ENCODE results near the gene RNF169. TPM values are rescaled to one million over a fixed set of nuclear protein-coding genes. Genes with fewer than 3 reads are reported as not detected.

Gene RNF169
- total and polyA plus RNA-seq, 2 of the 13 experiments (the other 11 are each of a cell fraction or from before 2014, with no cell fraction given) = 5.3 to 14.2 TPM

DNA sequence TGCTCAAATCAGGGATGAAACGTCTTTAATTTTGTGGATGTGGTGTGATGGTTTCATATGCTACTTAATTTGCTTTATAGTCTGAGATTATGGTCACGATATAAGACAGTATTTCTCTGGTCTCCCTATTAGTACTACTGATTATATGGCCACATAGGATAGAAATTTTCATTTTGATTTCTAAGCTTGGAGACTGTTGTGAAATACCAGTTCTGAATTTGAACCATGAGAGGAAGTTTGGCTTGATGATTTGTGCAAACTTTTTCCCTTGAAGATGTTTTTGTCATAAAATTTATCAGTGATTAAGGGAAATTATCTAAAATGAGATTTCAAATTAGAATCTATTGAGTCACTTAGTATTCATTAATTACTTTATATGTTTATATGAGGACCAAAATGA is 2.7 kb downstream of the RNF169 start:
- FAIRE-seq (no peak), ATAC-seq (no peak), DNase-seq (ENCODE audit: low spot score) (no peak)
- Histone ChIP-seq H3K27ac (ENCODE audit: extremely low read length, insufficient read depth, low read length) (no peak overlapping the region), H3K4me2 (ENCODE audit: low read depth, low read length) (no peak overlapping the region), H3K4me3 (replicated peaks in 1 of 3; ENCODE audit: insufficient read depth in 1 of 3, low read depth in 2 of 3, low read length in 3 of 3) (no peak overlapping the region), H4K20me1 (ENCODE audit: insufficient read depth, low read length) (peaks cover 29% of the 10 kb centered on the region), H3K27me3 (ENCODE audit: control insufficient read depth in 1 of 2, insufficient read depth in 2 of 2, low read length in 2 of 2) (no peaks in the 10 kb centered on the region; a peak in 1 of 5 replicates), H3K4me1 (ENCODE audit: insufficient read depth, low read length) (peaks cover 74% of the 10 kb centered on the region), H3K36me3 (replicated peaks in 1 of 2; ENCODE audit: control insufficient read depth in 1 of 2, insufficient read depth in 2 of 2, low read length in 2 of 2) (no peaks in the 10 kb centered on the region), H3K79me2 (ENCODE audit: insufficient read depth, low read length) (peaks cover 64% of the 10 kb centered on the region), H3K9me3 (ENCODE audit: low read length) (no peaks in the 10 kb centered on the region), H2AFZ (ENCODE audit: low read length) (no peak overlapping the region), H3K9ac (ENCODE audit: insufficient read depth, low read depth, low read length) (no peak overlapping the region; the same call in 1 of the 2 replicates)
- TF ChIP-seq, protein P1, sequence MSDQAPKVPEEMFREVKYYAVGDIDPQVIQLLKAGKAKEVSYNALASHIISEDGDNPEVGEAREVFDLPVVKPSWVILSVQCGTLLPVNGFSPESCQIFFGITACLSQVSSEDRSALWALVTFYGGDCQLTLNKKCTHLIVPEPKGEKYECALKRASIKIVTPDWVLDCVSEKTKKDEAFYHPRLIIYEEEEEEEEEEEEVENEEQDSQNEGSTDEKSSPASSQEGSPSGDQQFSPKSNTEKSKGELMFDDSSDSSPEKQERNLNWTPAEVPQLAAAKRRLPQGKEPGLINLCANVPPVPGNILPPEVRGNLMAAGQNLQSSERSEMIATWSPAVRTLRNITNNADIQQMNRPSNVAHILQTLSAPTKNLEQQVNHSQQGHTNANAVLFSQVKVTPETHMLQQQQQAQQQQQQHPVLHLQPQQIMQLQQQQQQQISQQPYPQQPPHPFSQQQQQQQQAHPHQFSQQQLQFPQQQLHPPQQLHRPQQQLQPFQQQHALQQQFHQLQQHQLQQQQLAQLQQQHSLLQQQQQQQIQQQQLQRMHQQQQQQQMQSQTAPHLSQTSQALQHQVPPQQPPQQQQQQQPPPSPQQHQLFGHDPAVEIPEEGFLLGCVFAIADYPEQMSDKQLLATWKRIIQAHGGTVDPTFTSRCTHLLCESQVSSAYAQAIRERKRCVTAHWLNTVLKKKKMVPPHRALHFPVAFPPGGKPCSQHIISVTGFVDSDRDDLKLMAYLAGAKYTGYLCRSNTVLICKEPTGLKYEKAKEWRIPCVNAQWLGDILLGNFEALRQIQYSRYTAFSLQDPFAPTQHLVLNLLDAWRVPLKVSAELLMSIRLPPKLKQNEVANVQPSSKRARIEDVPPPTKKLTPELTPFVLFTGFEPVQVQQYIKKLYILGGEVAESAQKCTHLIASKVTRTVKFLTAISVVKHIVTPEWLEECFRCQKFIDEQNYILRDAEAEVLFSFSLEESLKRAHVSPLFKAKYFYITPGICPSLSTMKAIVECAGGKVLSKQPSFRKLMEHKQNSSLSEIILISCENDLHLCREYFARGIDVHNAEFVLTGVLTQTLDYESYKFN (CRISPR knock-in tag; conservative IDR thresholded peaks at IDR 0.05) = no peak
- TF ChIP-seq KMT2A (CRISPR knock-in tag; IDR thresholded peaks at IDR 0.05) (no peak), KDM2A (CRISPR knock-in tag; IDR thresholded peaks at IDR 0.05; ENCODE audit: borderline replicate concordance, low read depth) (no peak), GZF1 (CRISPR knock-in tag; IDR thresholded peaks at IDR 0.05) (no peak), CEBPB (IDR thresholded peaks at IDR 0.05; ENCODE audit: borderline replicate concordance, low read depth, low read length) (peak; percentile 32; the same call in 1 of the 2 replicates)
- WGBS (ENCODE audit: low lambda C conversion rate) = 91% methylated on average over 2 of the region's 2 CpGs
- BruUV-seq (replicated peaks) = TSS peak; percentile 23
- POLR2A ChIA-PET = no interaction called here
- CTCF ChIA-PET (ENCODE audit: low intra/inter-chr PET ratio, low total read pairs) = no interaction called here
- intact Hi-C loops (cut with micrococcal nuclease; ENCODE audit: unreplicated experiment) = no loop called here
- in situ Hi-C loops (cut with HindIII; ENCODE audit: extremely low pct_ligation_motif_present, low pct_unique_long_range_greater_than_20kb) = no loop called here

Data from HepG2 (cell line).